ENCODE measurements around the gene PRR23B.

DNA sequence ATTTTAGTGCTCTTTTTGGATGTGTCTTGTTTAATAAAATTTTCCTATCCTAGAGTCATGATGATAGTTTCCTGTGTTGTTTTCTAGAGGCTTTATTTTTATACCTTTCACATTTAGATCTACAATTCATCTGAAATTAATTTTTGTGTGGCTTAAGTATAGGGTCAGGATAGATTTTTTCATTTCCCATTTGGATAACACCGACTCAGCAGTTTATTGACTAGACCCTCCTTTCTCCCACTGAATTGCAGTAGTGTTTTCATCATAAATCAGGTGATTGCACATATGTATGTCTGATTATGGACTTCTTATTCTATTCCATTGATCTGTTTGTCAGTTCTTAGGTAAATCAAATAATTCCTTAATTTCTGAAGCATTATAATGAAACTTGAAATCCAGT lies 25.0 kb downstream of the PRR23B start:
- TF ChIP-seq, protein P1, sequence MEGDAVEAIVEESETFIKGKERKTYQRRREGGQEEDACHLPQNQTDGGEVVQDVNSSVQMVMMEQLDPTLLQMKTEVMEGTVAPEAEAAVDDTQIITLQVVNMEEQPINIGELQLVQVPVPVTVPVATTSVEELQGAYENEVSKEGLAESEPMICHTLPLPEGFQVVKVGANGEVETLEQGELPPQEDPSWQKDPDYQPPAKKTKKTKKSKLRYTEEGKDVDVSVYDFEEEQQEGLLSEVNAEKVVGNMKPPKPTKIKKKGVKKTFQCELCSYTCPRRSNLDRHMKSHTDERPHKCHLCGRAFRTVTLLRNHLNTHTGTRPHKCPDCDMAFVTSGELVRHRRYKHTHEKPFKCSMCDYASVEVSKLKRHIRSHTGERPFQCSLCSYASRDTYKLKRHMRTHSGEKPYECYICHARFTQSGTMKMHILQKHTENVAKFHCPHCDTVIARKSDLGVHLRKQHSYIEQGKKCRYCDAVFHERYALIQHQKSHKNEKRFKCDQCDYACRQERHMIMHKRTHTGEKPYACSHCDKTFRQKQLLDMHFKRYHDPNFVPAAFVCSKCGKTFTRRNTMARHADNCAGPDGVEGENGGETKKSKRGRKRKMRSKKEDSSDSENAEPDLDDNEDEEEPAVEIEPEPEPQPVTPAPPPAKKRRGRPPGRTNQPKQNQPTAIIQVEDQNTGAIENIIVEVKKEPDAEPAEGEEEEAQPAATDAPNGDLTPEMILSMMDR (IDR thresholded peaks at IDR 0.05), result no peak
- TF ChIP-seq ZFX (IDR thresholded peaks at IDR 0.05; ENCODE audit: borderline replicate concordance), result no peak

Measured in 22Rv1 (cell line).